BLaER1 treated with 17β-estradiol and CSF1 and Interleukin-3, amounts not matched to agents 10 nM and 100 nM (cell line): ENCODE data around the gene EXOC2.
A peak's percentile ranks its signal among the peaks of the same experiment; 100 is the strongest.

Experiments used
- H3K27ac ChIP-seq, 11 experiments: shearing (Covaris generic); formaldehyde crosslinking; 2 replicates each; pipeline ENCODE4 v1.8.1; 2022
- H3K27me3 ChIP-seq, 11 experiments: shearing (Covaris generic); formaldehyde crosslinking; 2 replicates each; pipeline ENCODE4 v1.8.1; 2022
- H3K36me3 ChIP-seq, 11 experiments: shearing (Covaris generic); formaldehyde crosslinking; 2 replicates each; pipeline ENCODE4 v1.8.1; 2022
- H3K4me1 ChIP-seq, 10 experiments: shearing (Covaris generic); formaldehyde crosslinking; 2 replicates each; pipeline ENCODE4 v1.8.1; 2022
- H3K4me2 ChIP-seq, 11 experiments: shearing (Covaris generic); formaldehyde crosslinking; 2 replicates each; pipeline ENCODE4 v1.8.1; 2022
- H3K4me3 ChIP-seq, 10 experiments: shearing (Covaris generic); formaldehyde crosslinking; 2 replicates each; pipeline ENCODE4 v1.8.1; 2022
- H3K9ac ChIP-seq, 11 experiments: shearing (Covaris generic); formaldehyde crosslinking; 2 replicates each; pipeline ENCODE4 v1.8.1; 2022
- H3K9me3 ChIP-seq, 11 experiments: shearing (Covaris generic); formaldehyde crosslinking; replicated peaks in 1 of 11; 2 replicates each; pipeline ENCODE4 v1.8.1; 2022
- H4K20me1 ChIP-seq, 11 experiments: shearing (Covaris generic); formaldehyde crosslinking; 2 replicates each; pipeline ENCODE4 v1.8.1; 2022
- Cebpa-rat ChIP-seq, 11 experiments: shearing (Covaris generic); IDR thresholded peaks; 2 replicates each; pipeline ENCODE4 v1.8.1; 2022

EXOC2 gene

GRCh38 chr6:441126-441920, 251.6 kb downstream of the EXOC2 start:
- H4K20me1 ChIP-seq = no peaks in the 10 kb centered on the region
- H3K9me3 ChIP-seq = 0 out of 22 replicates have a peak, but pooled peaks cover 0 to 1% (median 0%) of the 10 kb centered on the region in 11 experiments
- H3K4me3 ChIP-seq = no peak overlapping the region
- H3K27ac ChIP-seq = no peak overlapping the region
- no peak for TF ChIP-seq Cebpa-rat (IDR thresholded peaks at IDR 0.05)
- no peak overlapping the region for H3K9ac ChIP-seq
- peaks cover 19 to 33% (median 28%) of the 10 kb centered on the region in 10 experiments for H3K4me1 ChIP-seq
- H3K36me3 ChIP-seq = no peaks in the 10 kb centered on the region
- no peak overlapping the region for H3K4me2 ChIP-seq
- no peaks in the 10 kb centered on the region; a peak in 1 of 22 replicates for H3K27me3 ChIP-seq

GRCh38 chr6:439641-440167, 253.2 kb downstream of the EXOC2 start:
- Histone ChIP-seq H3K27ac (no peak overlapping the region), H3K9me3 (peaks cover 0 to 12% (median 6%) of the 10 kb centered on the region in 11 experiments; a peak in 8 of 22 replicates), H3K4me3 (no peak overlapping the region), H3K36me3 (no peaks in the 10 kb centered on the region; a peak in 1 of 22 replicates), H3K4me1 (peaks cover 6 to 28% (median 17%) of the 10 kb centered on the region in 10 experiments), H3K4me2 (no peak overlapping the region), H3K27me3 (no peaks in the 10 kb centered on the region; a peak in 1 of 22 replicates), H3K9ac (no peak overlapping the region), H4K20me1 (no peaks in the 10 kb centered on the region)
- no peak for TF ChIP-seq Cebpa-rat (IDR thresholded peaks at IDR 0.05)

GRCh38 chr6:438634-439170, 254.2 kb downstream of the EXOC2 start:
- TF ChIP-seq Cebpa-rat (IDR thresholded peaks at IDR 0.05) = no peak
- no peak overlapping the region for H3K4me3 ChIP-seq
- no peak overlapping the region for H3K4me2 ChIP-seq
- H3K27me3 ChIP-seq = no peaks in the 10 kb centered on the region; a peak in 1 of 22 replicates
- no peaks in the 10 kb centered on the region for H4K20me1 ChIP-seq
- H3K4me1 ChIP-seq = peaks cover 9 to 26% (median 16%) of the 10 kb centered on the region in 10 experiments; a peak in 18 of 20 replicates
- H3K36me3 ChIP-seq = no peaks in the 10 kb centered on the region; a peak in 1 of 22 replicates
- H3K9me3 ChIP-seq = peaks cover 0 to 12% (median 6%) of the 10 kb centered on the region in 11 experiments; a peak in 8 of 22 replicates
- H3K27ac ChIP-seq = no peak overlapping the region
- no peak overlapping the region for H3K9ac ChIP-seq

- no peak overlapping the region for H3K9ac ChIP-seq
- H4K20me1 ChIP-seq = no peaks in the 10 kb centered on the region
- no peaks in the 10 kb centered on the region; a peak in 1 of 22 replicates for H3K27me3 ChIP-seq
- peak overlapping the region in 2 of 11 experiments; percentile 15 to 18; a peak in 2 of 22 replicates for H3K4me2 ChIP-seq
- H3K9me3 ChIP-seq = peaks cover 0 to 16% (median 6%) of the 10 kb centered on the region in 11 experiments; a peak in 9 of 22 replicates
- no peak overlapping the region for H3K27ac ChIP-seq
- TF ChIP-seq Cebpa-rat (IDR thresholded peaks at IDR 0.05) = no peak
- H3K4me3 ChIP-seq = no peak overlapping the region
- H3K36me3 ChIP-seq = no peaks in the 10 kb centered on the region; a peak in 1 of 22 replicates
- H3K4me1 ChIP-seq = peaks cover 9 to 26% (median 16%) of the 10 kb centered on the region in 10 experiments; a peak in 18 of 20 replicates
These were observed 255.9 kb downstream of the EXOC2 start for GRCh38 chr6:437037-437392.

GRCh38 chr6:436308-437036, 256.5 kb downstream of the EXOC2 start:
- no peaks in the 10 kb centered on the region; a peak in 1 of 22 replicates for H3K36me3 ChIP-seq
- H3K9me3 ChIP-seq = peaks cover 0 to 16% (median 6%) of the 10 kb centered on the region in 11 experiments; a peak in 9 of 22 replicates
- H3K27ac ChIP-seq = no peak overlapping the region
- H3K9ac ChIP-seq = no peak overlapping the region
- TF ChIP-seq Cebpa-rat (IDR thresholded peaks at IDR 0.05) = no peak
- no peaks in the 10 kb centered on the region; a peak in 1 of 22 replicates for H3K27me3 ChIP-seq
- no peaks in the 10 kb centered on the region for H4K20me1 ChIP-seq
- H3K4me2 ChIP-seq = peak overlapping the region in 2 of 11 experiments; percentile 15 to 18; a peak in 3 of 22 replicates
- no peak overlapping the region for H3K4me3 ChIP-seq
- H3K4me1 ChIP-seq = peaks cover 9 to 26% (median 17%) of the 10 kb centered on the region in 10 experiments; a peak in 18 of 20 replicates

- H3K4me3 ChIP-seq = no peak overlapping the region
- peaks cover 0 to 16% (median 6%) of the 10 kb centered on the region in 11 experiments; a peak in 9 of 22 replicates for H3K9me3 ChIP-seq
- H3K9ac ChIP-seq = no peak overlapping the region
- H4K20me1 ChIP-seq = no peaks in the 10 kb centered on the region
- H3K4me1 ChIP-seq = peaks cover 9 to 26% (median 17%) of the 10 kb centered on the region in 10 experiments; a peak in 18 of 20 replicates
- no peaks in the 10 kb centered on the region; a peak in 1 of 22 replicates for H3K27me3 ChIP-seq
- no peaks in the 10 kb centered on the region; a peak in 1 of 22 replicates for H3K36me3 ChIP-seq
- peak overlapping the region in 3 of 11 experiments; percentile 18 to 72 (median 70); a peak in 3 of 22 replicates for H3K4me2 ChIP-seq
- no peak for TF ChIP-seq Cebpa-rat (IDR thresholded peaks at IDR 0.05)
- no peak overlapping the region for H3K27ac ChIP-seq
These were observed 257.3 kb downstream of the EXOC2 start for GRCh38 chr6:435441-436307.
